Transverse colon (tissue), 4 donors: ENCODE data around the gene SLC6A1.

Experiments
- CTCF ChIP-seq, 5 experiments: fragments of 200-600 bp in 3 of 5; fragments of 450-650 bp in 2 of 5; sonication (generic) in 3 of 5; IDR thresholded peaks; 1 replicate in 2 of 5; 2 replicates in 3 of 5; pipeline ENCODE4 v1.5.1; 2016 to 2017; ENCODE audit warnings: antibody characterized with exemption in 5 of 5, inconsistent platforms in 3 of 5, mild to moderate bottlenecking in 2 of 5, moderate library complexity in 1 of 5
- EP300 ChIP-seq: sonication (generic); formaldehyde crosslinking; IDR thresholded peaks from one replicate; pipeline ENCODE4 v1.6.1; 2017; ENCODE audit warnings: antibody characterized with exemption, low read depth
- POLR2A ChIP-seq: fragments of 450-650 bp; IDR thresholded peaks from one replicate; pipeline ENCODE4 v1.6.1; 2016; ENCODE audit warnings: antibody characterized with exemption, mild to moderate bottlenecking, moderate library complexity
- POLR2AphosphoS5 ChIP-seq, 3 donors: sonication (generic); formaldehyde crosslinking; IDR thresholded peaks; one replicate each; pipeline ENCODE4 v1.6.1; 2016; ENCODE audit warnings: antibody characterized with exemption in 3 of 3

- no peak for TF ChIP-seq CTCF (IDR thresholded peaks at IDR 0.05)
- no peak for TF ChIP-seq POLR2A
- TF ChIP-seq EP300: no peak
- no peak for TF ChIP-seq POLR2AphosphoS5 (IDR thresholded peaks at IDR 0.05)
Measured at GRCh38 chr3:11080492-11080891, 87.9 kb downstream of the SLC6A1 start.
